Kidney (tissue), 14 donors: Measurements from ENCODE around the gene P2RX1. TPM values are rescaled to one million over a fixed set of nuclear protein-coding genes. Genes with fewer than 3 reads are reported as not detected.

ENCODE experiments used
- DNase-seq, 5 donors: peaks; one replicate each; pipeline ENCODE4 v3.0.0-alpha.2; 2013 to 2020
- FAIRE-seq: peaks from 2 replicates; lab custom pipeline; 2012; peaks lifted over from hg19 to GRCh38; lab: Jason Lieb, UNC
- H3K27ac ChIP-seq, 2 donors: one replicate each; pipeline ENCODE4 v1.7.0; 2013; ENCODE audit warnings: low read depth in 2 of 2, low read length in 2 of 2, inconsistent platforms in 1 of 2
- H3K27me3 ChIP-seq: one replicate; pipeline ENCODE4 v1.7.1; 2013; ENCODE audit warnings: low read length, inconsistent platforms; ENCODE audit not compliant: control insufficient read depth, insufficient read depth
- H3K36me3 ChIP-seq, 3 donors: one replicate each; pipeline versions ENCODE4 v1.7.0 to v1.7.1; 2013; ENCODE audit warnings: low read length in 3 of 3, control low read depth in 1 of 3, inconsistent platforms in 1 of 3; ENCODE audit not compliant: insufficient read depth in 3 of 3, control insufficient read depth in 2 of 3
- H3K4me1 ChIP-seq, 3 donors: one replicate each; pipeline versions ENCODE4 v1.7.0 to v1.7.1; 2013; ENCODE audit warnings: low read length in 3 of 3, inconsistent platforms in 1 of 3, low read depth in 1 of 3; ENCODE audit not compliant: control insufficient read depth in 2 of 3, insufficient read depth in 2 of 3
- H3K4me3 ChIP-seq, 3 donors: one replicate each; pipeline versions ENCODE4 v1.7.0 to v1.8.1; 2013; ENCODE audit warnings: low read length in 3 of 3, control low read depth in 1 of 3, inconsistent platforms in 1 of 3
- H3K9ac ChIP-seq, 3 donors: one replicate each; pipeline versions ENCODE4 v1.7.0 to v1.7.1; 2013; ENCODE audit warnings: low read length in 3 of 3, control low read depth in 1 of 3, inconsistent platforms in 1 of 3
- H3K9me3 ChIP-seq, 3 donors: one replicate each; pipeline versions ENCODE4 v1.7.0 to v1.7.1; 2013; ENCODE audit warnings: low read length in 3 of 3, control low read depth in 1 of 3, inconsistent platforms in 1 of 3; ENCODE audit not compliant: control insufficient read depth in 2 of 3, insufficient read depth in 1 of 3
- CTCF ChIP-seq: IDR thresholded peaks from 3 replicates; pipeline ENCODE4 v1.5.1; 2012; ENCODE audit warnings: mild to moderate bottlenecking, moderate library complexity, borderline replicate concordance; ENCODE audit not compliant: insufficient read depth; ENCODE audit errors: extremely low read depth
- intact Hi-C: fragments of 100-400 bp; cut with DNase I; formaldehyde crosslinking; loops from one replicate; pipeline ENCODE4 v1.11.1; 2022
- polyA plus RNA-seq: library from polyadenylated mRNA; stranded (reverse); fragments of 350-450 nt; fragmentation: Illumina TruSeq; extraction: RNeasy Lipid Tissue Mini Kit (QIAGEN cat#74804); gene quantifications from one replicate; pipeline ENCODE4 v1.2.3, GENCODE V29; 2014; ENCODE audit warnings: low read depth, low replicate concordance; ENCODE audit not compliant: insufficient read depth
- total RNA-seq: library from RNA; stranded (reverse); fragmentation: NEBNext Ultra II Directional; extraction: Animal tissue kit (Norgen Biotek cat#: 25700); gene quantifications from one replicate; pipeline ENCODE4 v1.2.1, GENCODE V29; 2021
- donor health status: control.
- donor health status: control.
- donor health status: control.
- donor health status: control.
- donor health status: control.
- donor health status: DM: yes; HTN: yes; CAD: no.
- donor health status: Normal renal cell carcinoma (clear cell type).

Gene P2RX1
- total and polyA plus RNA-seq, 2 donors from 2014 or later = 3.1 to 11.2 TPM

DNA sequence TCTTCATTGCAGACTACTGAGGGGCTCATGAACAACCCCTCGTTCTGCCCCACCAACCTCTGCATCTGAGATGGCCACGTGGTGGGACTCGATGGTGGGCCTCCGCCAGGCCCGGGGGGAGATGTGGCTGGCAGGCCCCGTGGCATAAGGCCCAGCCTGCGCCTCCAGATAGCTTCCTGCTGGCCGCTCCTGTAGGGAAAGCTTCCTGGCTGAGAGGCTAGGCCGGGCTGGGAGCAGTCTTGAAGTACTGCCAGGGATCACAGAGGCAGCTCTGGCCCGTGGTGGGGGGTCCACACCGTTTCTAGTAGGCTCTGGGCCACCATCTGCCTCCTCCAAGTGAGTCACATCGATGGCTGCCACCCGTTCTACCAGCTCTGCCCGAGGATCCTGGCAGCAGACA lies 31.0 kb downstream of the P2RX1 start:
- intact Hi-C loops = no loop called here

DNA sequence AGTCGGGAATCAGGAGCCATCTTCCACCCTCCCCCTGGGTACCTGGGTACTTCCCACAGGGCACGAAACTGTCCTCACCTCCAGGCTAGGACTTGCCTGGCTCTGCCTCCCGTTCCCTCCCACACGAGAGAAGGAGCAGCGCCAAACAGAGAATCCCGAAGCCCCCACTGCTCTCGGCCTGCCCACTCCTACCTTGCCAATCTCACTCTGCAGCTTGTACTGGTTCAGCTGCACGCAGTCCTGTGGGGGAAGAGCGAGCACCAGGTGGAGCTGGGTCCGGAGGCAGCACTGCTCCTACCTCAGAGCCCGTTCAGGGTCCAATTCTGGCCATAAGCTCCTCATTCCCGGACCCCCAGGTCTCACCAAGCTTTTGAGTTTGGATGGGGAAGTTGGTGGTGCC lies 32.1 kb downstream of the P2RX1 start:
- intact Hi-C loops = no loop called here

More for the DNA sequence above, 31.0 kb downstream of the P2RX1 start:
- Histone ChIP-seq H3K9me3 (no peaks in the 10 kb centered on the region), H3K4me3 (no peak overlapping the region), H3K27me3 (peaks cover under 1% of the 10 kb centered on the region), H3K9ac (no peak overlapping the region), H3K36me3 (no peaks in the 10 kb centered on the region), H3K4me1 (peaks cover 0 to 15% (median 0%) of the 10 kb centered on the region in 3 donors), H3K27ac (no peak overlapping the region)
- TF ChIP-seq CTCF = no peak
- no peak for FAIRE-seq
- no peak for DNase-seq

DNA sequence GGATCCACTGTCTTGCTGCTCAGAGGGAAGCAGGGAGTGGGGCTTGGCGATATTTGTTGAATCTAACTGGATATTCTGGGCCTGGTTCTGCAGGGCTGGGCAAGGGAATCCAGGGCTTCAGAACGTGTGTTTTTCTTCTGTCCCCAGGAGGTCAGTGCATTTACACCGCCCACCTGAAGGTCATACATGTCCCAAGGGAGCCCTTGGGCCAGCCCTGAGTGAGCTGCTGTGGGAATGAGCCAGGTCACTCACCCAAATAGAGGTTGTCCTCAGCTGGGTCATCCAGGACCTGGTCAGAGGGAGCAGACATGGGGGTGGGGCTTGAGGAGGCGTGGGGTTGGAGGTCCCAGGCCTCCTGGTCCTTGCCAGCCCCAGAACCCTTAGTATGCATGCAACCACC lies 34.0 kb downstream of the P2RX1 start:
- no peak overlapping the region for H3K4me3 ChIP-seq
- DNase-seq (no peak), FAIRE-seq (no peak)
- H3K9ac ChIP-seq = peak overlapping the region in 1 of 3 donors; percentile 40
- H3K4me1 ChIP-seq = peaks cover 0 to 4% (median 0%) of the 10 kb centered on the region in 3 donors
- no peak for TF ChIP-seq CTCF
- no peaks in the 10 kb centered on the region for H3K9me3 ChIP-seq
- no peak overlapping the region for H3K27ac ChIP-seq
- H3K36me3 ChIP-seq = no peaks in the 10 kb centered on the region
- H3K27me3 ChIP-seq = no peaks in the 10 kb centered on the region
- intact Hi-C loops = no loop called here

More for the DNA sequence above, 32.1 kb downstream of the P2RX1 start:
- Histone ChIP-seq H3K27ac (no peak overlapping the region), H3K9me3 (no peaks in the 10 kb centered on the region), H3K4me1 (peaks cover 0 to 13% (median 0%) of the 10 kb centered on the region in 3 donors), H3K27me3 (no peaks in the 10 kb centered on the region), H3K4me3 (no peak overlapping the region), H3K36me3 (no peaks in the 10 kb centered on the region), H3K9ac (no peak overlapping the region)
- no peak for FAIRE-seq
- TF ChIP-seq CTCF = no peak
- no peak for DNase-seq

GRCh38 chr17:3880983-3881382 lies 35.3 kb downstream of the P2RX1 start:
- Histone ChIP-seq H3K9me3 (no peaks in the 10 kb centered on the region), H3K36me3 (no peaks in the 10 kb centered on the region), H3K4me3 (no peak overlapping the region), H3K27ac (no peak overlapping the region), H3K9ac (no peak overlapping the region), H3K27me3 (no peaks in the 10 kb centered on the region), H3K4me1 (peaks cover 0 to 3% (median 0%) of the 10 kb centered on the region in 3 donors)
- DNase-seq = no peak
- FAIRE-seq = no peak
- intact Hi-C loops = no loop called here
- TF ChIP-seq CTCF = no peak
